ENCODE measurements around the gene MAST2. TPM values are rescaled to one million over a fixed set of nuclear protein-coding genes. Genes with fewer than 3 reads are reported as not detected.
"Not testable (repeated sequence)": the region's sequence is repeated elsewhere in the genome, so short reads cannot be mapped to it uniquely, and the experiment has no call there.

Gene MAST2
- total RNA-seq, 4 donors from 2014 or later: 8.3 to 24.8 (median 14.5) TPM

- TF ChIP-seq POLR2A (IDR thresholded peaks at IDR 0.05): no peak
- TF ChIP-seq CTCF (IDR thresholded peaks at IDR 0.05): no peak
- intact Hi-C loops (cut with DNase I): no loop called here
- Histone ChIP-seq H3K9me3 (no peaks in the 10 kb centered on the region), H3K27ac (peak overlapping the region in 1 of 4 donors; percentile 5), H3K36me3 (no peaks in the 10 kb centered on the region), H3K4me3 (no peak overlapping the region), H3K4me1 (peaks cover 0 to 38% (median 17%) of the 10 kb centered on the region in 3 donors), H3K27me3 (no peaks in the 10 kb centered on the region)
- no peak for DNase-seq
- WGBS, 2 donors: 69 to 79% methylated on average over 2 of the region's 2 CpGs
Measured at GRCh38 chr1:45926330-45926729, 122.9 kb downstream of the MAST2 start.

GRCh38 chr1:45927231-45927915, 124.0 kb downstream of the MAST2 start:
- H3K27me3 ChIP-seq; H3K9me3 ChIP-seq; H3K4me3 ChIP-seq; H3K27ac ChIP-seq; DNase-seq; intact Hi-C loops (cut with DNase I); H3K36me3 ChIP-seq: not testable (repeated sequence)
- WGBS, 2 donors: 82 to 91% methylated on average over 13 to 14 of the region's 14 CpGs
- peaks cover 0 to 38% (median 17%) of the 10 kb centered on the region in 3 donors for H3K4me1 ChIP-seq

- H3K27ac ChIP-seq: peak overlapping the region in 1 of 4 donors; percentile 36
- no peaks in the 10 kb centered on the region for H3K9me3 ChIP-seq
- H3K27me3 ChIP-seq: no peaks in the 10 kb centered on the region
- no peak for DNase-seq
- H3K4me1 ChIP-seq: peaks cover 0 to 38% (median 17%) of the 10 kb centered on the region in 3 donors
- TF ChIP-seq POLR2A (IDR thresholded peaks at IDR 0.05) (no peak), CTCF (IDR thresholded peaks at IDR 0.05) (no peak)
- H3K36me3 ChIP-seq: no peaks in the 10 kb centered on the region
- no peak overlapping the region for H3K4me3 ChIP-seq
- intact Hi-C loops (cut with DNase I): no loop called here
- 82 to 86% methylated on average over 3 of the region's 3 CpGs for WGBS, 2 donors
Measured at GRCh38 chr1:45928486-45929205, 125.2 kb downstream of the MAST2 start.

GRCh38 chr1:45929257-45929687, 125.9 kb downstream of the MAST2 start:
- Histone ChIP-seq H3K36me3 (no peaks in the 10 kb centered on the region), H3K4me3 (no peak overlapping the region), H3K27me3 (no peaks in the 10 kb centered on the region), H3K27ac (peak overlapping the region in 2 of 4 donors; percentile 34 to 36), H3K4me1 (peaks cover 0 to 38% (median 17%) of the 10 kb centered on the region in 3 donors), H3K9me3 (no peaks in the 10 kb centered on the region)
- intact Hi-C loops (cut with DNase I): no loop called here
- TF ChIP-seq CTCF (IDR thresholded peaks at IDR 0.05) (no peak), POLR2A (IDR thresholded peaks at IDR 0.05) (no peak)
- no peak for DNase-seq
- 29 to 33% methylated on average over 1 to 2 of the region's 2 CpGs for WGBS, 2 donors

- intact Hi-C loops (cut with DNase I): no loop called here
- H3K4me3 ChIP-seq: no peak overlapping the region
- H3K36me3 ChIP-seq: no peaks in the 10 kb centered on the region
- no peaks in the 10 kb centered on the region for H3K27me3 ChIP-seq
- TF ChIP-seq CTCF (IDR thresholded peaks at IDR 0.05): no peak
- no peak for TF ChIP-seq POLR2A (IDR thresholded peaks at IDR 0.05)
- H3K4me1 ChIP-seq: peaks cover 0 to 34% (median 16%) of the 10 kb centered on the region in 3 donors
- WGBS, 2 donors: 81 to 86% methylated on average over 7 of the region's 7 CpGs
- DNase-seq: no peak
- H3K27ac ChIP-seq: peak overlapping the region in 1 of 4 donors; percentile 36
- no peaks in the 10 kb centered on the region for H3K9me3 ChIP-seq
Measured at GRCh38 chr1:45930258-45931150, 127.1 kb downstream of the MAST2 start.

- intact Hi-C loops (cut with DNase I); H3K27ac ChIP-seq; H3K9me3 ChIP-seq; DNase-seq; H3K27me3 ChIP-seq; H3K4me3 ChIP-seq; H3K36me3 ChIP-seq: not testable (repeated sequence)
- H3K4me1 ChIP-seq: peaks cover 0 to 20% (median 8%) of the 10 kb centered on the region in 3 donors
- 92 to 100% methylated on average over 1 to 6 of the region's 6 CpGs for WGBS, 2 donors
Measured at GRCh38 chr1:45932205-45932604, 128.8 kb downstream of the MAST2 start.

Measured in esophagus squamous epithelium (tissue), 5 donors.